Measurements from ENCODE around the gene GPC1.

- TF ChIP-seq POLR2A (IDR thresholded peaks at IDR 0.05) (no peak), CTCF (IDR thresholded peaks at IDR 0.05) (peak; percentile 76 to 87 (median 80))
Observed at GRCh38 chr2:240513549-240514287, 78.3 kb downstream of the GPC1 start.

All from heart left ventricle (tissue), 13 donors.